Midbrain (tissue), 1 donor: Measurements from ENCODE around the gene LIF.

Experiments used
- DNase-seq: peaks from one replicate; lab custom pipeline; 2025; lab: John Stamatoyannopoulos, UW

Gene LIF

GRCh38 chr22:30284172-30284571 is 37.6 kb upstream of the LIF start:
- DNase-seq = no peak

GRCh38 chr22:30283342-30283741 is 36.8 kb upstream of the LIF start:
- no peak for DNase-seq

GRCh38 chr22:30282616-30283046 is 36.1 kb upstream of the LIF start:
- no peak for DNase-seq

GRCh38 chr22:30280505-30280904 is 33.9 kb upstream of the LIF start:
- DNase-seq = no peak

GRCh38 chr22:30279932-30280331 is 33.4 kb upstream of the LIF start:
- DNase-seq = no peak

- no peak for DNase-seq
Observed at GRCh38 chr22:30279046-30279788, 32.7 kb upstream of the LIF start.

GRCh38 chr22:30277547-30278344 is 31.2 kb upstream of the LIF start:
- DNase-seq = peak; percentile 22

- no peak for DNase-seq
Observed at GRCh38 chr22:30276039-30276438, 29.5 kb upstream of the LIF start.

- DNase-seq = no peak
Observed at GRCh38 chr22:30275625-30276024, 29.1 kb upstream of the LIF start.

GRCh38 chr22:30274437-30274812 is 27.9 kb upstream of the LIF start:
- no peak for DNase-seq

- no peak for DNase-seq
Observed at GRCh38 chr22:30273711-30274436, 27.3 kb upstream of the LIF start.

GRCh38 chr22:30272781-30273601 is 26.4 kb upstream of the LIF start:
- no peak for DNase-seq

- DNase-seq = peak; percentile 47
Observed at GRCh38 chr22:30270832-30271231, 24.3 kb upstream of the LIF start.

- no peak for DNase-seq
Observed at GRCh38 chr22:30268331-30268730, 21.8 kb upstream of the LIF start.

GRCh38 chr22:30267382-30268302 is 21.1 kb upstream of the LIF start:
- no peak for DNase-seq

- DNase-seq = peak; percentile 35
Observed at GRCh38 chr22:30266445-30267381, 20.2 kb upstream of the LIF start, which contains the start of gene OSM. TSS of gene OSM (minus strand) at chr22:30266851. CDS start at chr22:30266799, 52 bp downstream.

- no peak for DNase-seq
Observed at GRCh38 chr22:30265823-30266444, 19.4 kb upstream of the LIF start.

- DNase-seq = no peak
Observed at GRCh38 chr22:30265131-30265720, 18.7 kb upstream of the LIF start.

GRCh38 chr22:30263883-30264282 is 17.3 kb upstream of the LIF start:
- no peak for DNase-seq
